Tibial artery (tissue), 4 donors: Measurements from ENCODE around the gene HMGXB3.

Experiments used
- DNase-seq, 2 donors: peaks; one replicate each; pipeline ENCODE4 v3.0.0-alpha.2; 2019
- H3K27ac ChIP-seq, 2 donors: fragments of 200-600 bp; sonication (generic) in 1 of 2; 1 replicate in 1 of 2; 2 replicates in 1 of 2; pipeline ENCODE4 v1.5.1; 2018 to 2019; ENCODE audit warnings: mild to moderate bottlenecking in 1 of 2
- H3K27me3 ChIP-seq, 2 donors: fragments of 200-600 bp; sonication (generic) in 1 of 2; one replicate each; pipeline versions ENCODE4 v1.5.1 to v1.6.0; 2016 to 2019
- H3K36me3 ChIP-seq, 3 donors: fragments of 200-600 bp; sonication (generic) in 2 of 3; one replicate each; pipeline ENCODE4 v1.5.1; 2016 to 2019; ENCODE audit warnings: mild to moderate bottlenecking in 2 of 3
- H3K4me1 ChIP-seq, 4 donors: fragments of 200-600 bp; sonication (generic) in 2 of 4; 1 replicate in 3 of 4; 2 replicates in 1 of 4; pipeline ENCODE4 v1.5.1; 2016 to 2019
- H3K4me3 ChIP-seq, 2 donors: fragments of 200-600 bp; sonication (generic) in 1 of 2; 1 replicate in 1 of 2; 2 replicates in 1 of 2; pipeline ENCODE4 v1.5.1; 2018 to 2019; ENCODE audit warnings: mild to moderate bottlenecking in 2 of 2
- H3K9me3 ChIP-seq, 3 donors: fragments of 200-600 bp; sonication (generic) in 1 of 3; one replicate each; pipeline ENCODE4 v1.5.1; 2016 to 2019
- CTCF ChIP-seq, 2 experiments: fragments of 200-600 bp in 1 of 2; fragments of 450-650 bp in 1 of 2; IDR thresholded peaks; one replicate each; pipeline ENCODE4 v1.5.1; 2017 to 2019; ENCODE audit warnings: antibody characterized with exemption in 2 of 2, mild to moderate bottlenecking in 1 of 2, moderate library complexity in 1 of 2
- intact Hi-C: fragments of 100-400 bp; cut with DNase I; formaldehyde crosslinking; loops from one replicate; pipeline ENCODE4 v1.15.0; 2023; ENCODE audit warnings: low total_unique reads

Gene HMGXB3

GRCh38 chr5:150085191-150085912 is 84.8 kb downstream of the HMGXB3 start:
- Histone ChIP-seq H3K27ac (no peak overlapping the region), H3K36me3 (no peaks in the 10 kb centered on the region), H3K4me1 (peaks cover 0 to 5% (median 0%) of the 10 kb centered on the region in 4 donors), H3K4me3 (peak overlapping the region; percentile 31 to 39), H3K9me3 (no peaks in the 10 kb centered on the region), H3K27me3 (no peaks in the 10 kb centered on the region)
- TF ChIP-seq CTCF (IDR thresholded peaks at IDR 0.05) = no peak
- intact Hi-C loops = no loop called here
- no peak for DNase-seq

GRCh38 chr5:150085950-150086715 is 85.6 kb downstream of the HMGXB3 start, which contains the start of gene CSF1R:
Gene CSF1R, minus strand, starts transcription at chr5:150086554. Its CDS starts 127 bp downstream, at chr5:150086427.
- Histone ChIP-seq H3K4me1 (peaks cover 0 to 5% (median 0%) of the 10 kb centered on the region in 4 donors), H3K4me3 (peak within 1 kb of the TSS; percentile 31 to 39), H3K27me3 (no peaks in the 10 kb centered on the region), H3K9me3 (no peaks in the 10 kb centered on the region), H3K36me3 (no peaks in the 10 kb centered on the region), H3K27ac (no peak within 1 kb of the TSS)
- no peak for DNase-seq
- intact Hi-C loops = no loop called here
- no peak for TF ChIP-seq CTCF (IDR thresholded peaks at IDR 0.05)

- H3K27me3 ChIP-seq = no peaks in the 10 kb centered on the region
- no peak overlapping the region for H3K4me3 ChIP-seq
- intact Hi-C loops = no loop called here
- H3K36me3 ChIP-seq = no peaks in the 10 kb centered on the region
- H3K9me3 ChIP-seq = no peaks in the 10 kb centered on the region
- DNase-seq = no peak
- TF ChIP-seq CTCF (IDR thresholded peaks at IDR 0.05) = no peak
- H3K4me1 ChIP-seq = no peaks in the 10 kb centered on the region
- no peak overlapping the region for H3K27ac ChIP-seq
These were observed 91.7 kb downstream of the HMGXB3 start for GRCh38 chr5:150092159-150092787.

GRCh38 chr5:150097152-150097551 is 96.6 kb downstream of the HMGXB3 start:
- TF ChIP-seq CTCF (IDR thresholded peaks at IDR 0.05) = no peak
- no peak for DNase-seq
- Histone ChIP-seq H3K27ac (no peak overlapping the region), H3K36me3 (no peaks in the 10 kb centered on the region), H3K4me3 (no peak overlapping the region), H3K27me3 (no peaks in the 10 kb centered on the region), H3K4me1 (no peaks in the 10 kb centered on the region), H3K9me3 (no peaks in the 10 kb centered on the region)
- intact Hi-C loops = no loop called here

- intact Hi-C loops = no loop called here
- H3K9me3 ChIP-seq = no peaks in the 10 kb centered on the region
- no peak overlapping the region for H3K27ac ChIP-seq
- no peaks in the 10 kb centered on the region for H3K36me3 ChIP-seq
- no peak overlapping the region for H3K4me3 ChIP-seq
- H3K4me1 ChIP-seq = no peaks in the 10 kb centered on the region
- H3K27me3 ChIP-seq = no peaks in the 10 kb centered on the region
- no peak for TF ChIP-seq CTCF (IDR thresholded peaks at IDR 0.05)
- no peak for DNase-seq
These were observed 100.5 kb downstream of the HMGXB3 start for GRCh38 chr5:150101023-150101422.
